ENCODE data around the gene CKB. TPM values are rescaled to one million over a fixed set of nuclear protein-coding genes. Genes with fewer than 3 reads are reported as not detected.

The CKB gene
- polyA plus RNA-seq, 3 donors, result 109 to 574 (median 196) TPM

- 64 to 87% (median 69%) methylated on average over 13 to 17 of the region's 17 CpGs for WGBS, 3 donors
- no peak overlapping the region for H3K27ac ChIP-seq (ENCODE audit: low read depth, low read length)
Measured at GRCh38 chr14:103551338-103551762, 28.7 kb upstream of the CKB start.

- 71 to 77% (median 74%) methylated on average over 22 of the region's 22 CpGs for WGBS, 3 donors
Measured at GRCh38 chr14:103550451-103551337, 28.1 kb upstream of the CKB start.

GRCh38 chr14:103549361-103550311, 27.0 kb upstream of the CKB start:
- WGBS, 3 donors, result 75 to 88% (median 84%) methylated on average over 29 to 30 of the region's 30 CpGs
- H3K27ac ChIP-seq (ENCODE audit: low read depth, low read length), result no peak overlapping the region

More at GRCh38 chr14:103550451-103551337, 28.1 kb upstream of the CKB start:
- no peak overlapping the region for H3K27ac ChIP-seq (ENCODE audit: low read depth, low read length)

- 89 to 91% (median 90%) methylated on average over 25 to 27 of the region's 27 CpGs for WGBS, 3 donors
- no peak overlapping the region for H3K27ac ChIP-seq (ENCODE audit: low read depth, low read length)
Measured at GRCh38 chr14:103548463-103549351, 26.1 kb upstream of the CKB start.

- 88 to 92% (median 89%) methylated on average over 18 of the region's 18 CpGs for WGBS, 3 donors
- no peak overlapping the region for H3K27ac ChIP-seq (ENCODE audit: low read depth, low read length)
Measured at GRCh38 chr14:103547941-103548462, 25.4 kb upstream of the CKB start.

- H3K27ac ChIP-seq (ENCODE audit: low read depth, low read length), result no peak overlapping the region
- WGBS, 3 donors, result 83 to 85% (median 84%) methylated on average over 11 of the region's 11 CpGs
Measured at GRCh38 chr14:103547455-103547940, 24.9 kb upstream of the CKB start.

GRCh38 chr14:103546652-103547454, 24.2 kb upstream of the CKB start:
- WGBS, 3 donors, result 21 to 29% (median 23%) methylated on average over 19 to 21 of the region's 21 CpGs
- H3K27ac ChIP-seq (ENCODE audit: low read depth, low read length), result no peak overlapping the region

GRCh38 chr14:103545915-103546651, 23.5 kb upstream of the CKB start:
- no peak overlapping the region for H3K27ac ChIP-seq (ENCODE audit: low read depth, low read length)

GRCh38 chr14:103545219-103545914, 22.7 kb upstream of the CKB start:
- WGBS, 3 donors, result 89 to 90% (median 90%) methylated on average over 29 of the region's 29 CpGs

More at GRCh38 chr14:103545915-103546651, 23.5 kb upstream of the CKB start:
- 72 to 85% (median 85%) methylated on average over 22 to 27 of the region's 27 CpGs for whole genome bisulfite sequencing, 3 donors

GRCh38 chr14:103544388-103545218, 22.0 kb upstream of the CKB start:
- WGBS, 3 donors, result 55 to 82% (median 57%) methylated on average over 19 to 35 of the region's 35 CpGs
- H3K27ac ChIP-seq (ENCODE audit: low read depth, low read length), result no peak overlapping the region

More at GRCh38 chr14:103545219-103545914, 22.7 kb upstream of the CKB start:
- H3K27ac ChIP-seq (ENCODE audit: low read depth, low read length), result no peak overlapping the region

- H3K27ac ChIP-seq (ENCODE audit: low read depth, low read length), result no peak overlapping the region
- 66 to 83% (median 68%) methylated on average over 16 to 19 of the region's 19 CpGs for WGBS, 3 donors
Measured at GRCh38 chr14:103543721-103544387, 21.2 kb upstream of the CKB start.

- no peak overlapping the region for H3K27ac ChIP-seq (ENCODE audit: low read depth, low read length)
- WGBS, 3 donors, result 64 to 76% (median 71%) methylated on average over 9 to 10 of the region's 10 CpGs
Measured at GRCh38 chr14:103543140-103543539, 20.5 kb upstream of the CKB start.

GRCh38 chr14:103542605-103543088, 20.0 kb upstream of the CKB start:
- 16 to 35% (median 23%) methylated on average over 15 to 18 of the region's 18 CpGs for WGBS, 3 donors
- no peak overlapping the region for H3K27ac ChIP-seq (ENCODE audit: low read depth, low read length)
